MCF 10A (cell line): ENCODE measurements around the gene PRRX2. TPM values are rescaled to one million over a fixed set of nuclear protein-coding genes. Genes with fewer than 3 reads are reported as not detected.

Source experiments
- BruUV-seq: library from RNA; stranded (reverse); fragments of 400-500 nt; replicated peaks from 2 replicates; lab custom pipeline; 2021; lab: Mats Ljungman, UMichigan
- CTCF ChIA-PET: fragments of 300-600 bp; sonication (Branson Sonifier 250); formaldehyde crosslinking; extraction: SDS; loops from one replicate; lab custom pipeline; 2021; ENCODE audit warnings: antibody characterized with exemption, inconsistent platforms; lab: Yijun Ruan, JAX
- POLR2A ChIA-PET: fragments of 300-600, 350-650 bp; sonication (Branson Sonifier 250); formaldehyde crosslinking; extraction: SDS; loops from one replicate; lab custom pipeline; 2020; ENCODE audit warnings: antibody characterized with exemption, inconsistent platforms; lab: Yijun Ruan, JAX
- DNase-seq: peaks from one replicate; pipeline ENCODE4 v3.0.0-alpha.2; 2018; ENCODE audit not compliant: unreplicated experiment
- H3K27ac Mint-ChIP-seq: one replicate; pipeline ENCODE4 v1.8.0; 2022; ENCODE audit warnings: mild to moderate bottlenecking, low read depth, mixed read lengths; ENCODE audit not compliant: unreplicated experiment
- H3K27me3 Mint-ChIP-seq: one replicate; pipeline ENCODE4 v1.8.0; 2022; ENCODE audit warnings: mixed read lengths; ENCODE audit not compliant: insufficient read depth, unreplicated experiment
- H3K36me3 Mint-ChIP-seq: one replicate; pipeline ENCODE4 v1.8.0; 2022; ENCODE audit warnings: mild to moderate bottlenecking, moderate library complexity, mixed read lengths; ENCODE audit not compliant: insufficient read depth, unreplicated experiment
- H3K4me1 Mint-ChIP-seq: one replicate; pipeline ENCODE4 v1.8.0; 2022; ENCODE audit warnings: mixed read lengths; ENCODE audit not compliant: insufficient read depth, unreplicated experiment
- H3K4me3 Mint-ChIP-seq: one replicate; pipeline ENCODE4 v1.8.0; 2022; ENCODE audit warnings: mild to moderate bottlenecking, moderate library complexity, mixed read lengths; ENCODE audit not compliant: unreplicated experiment
- H3K9me3 Mint-ChIP-seq: one replicate; pipeline ENCODE4 v1.8.0; 2022; ENCODE audit warnings: mixed read lengths; ENCODE audit not compliant: unreplicated experiment
- CTCF ChIP-seq: fragments of 200-600 bp; IDR thresholded peaks from one replicate; pipeline ENCODE4 v1.8.0; 2022; ENCODE audit warnings: antibody characterized with exemption, mild to moderate bottlenecking; ENCODE audit not compliant: unreplicated experiment
- intact Hi-C: fragments of 100-400 bp; cut with micrococcal nuclease; formaldehyde crosslinking; loops from 2 replicates; pipeline ENCODE4 v1.14.1; 2022
- total RNA-seq: library from RNA; stranded (reverse); gene quantifications from 2 replicates; pipeline ENCODE4 v1.2.3, GENCODE V29; 2022

The PRRX2 gene
- total RNA-seq, 1 experiment from 2014 or later: not detected

- POLR2A ChIA-PET: interaction anchor here (0.8 to 8.5 kb wide), 4 partner anchors 11 to 22 kb away, joined by 3 to 62 read pairs (median 8); partner anchors contain the start of gene PTGES
- CTCF ChIA-PET: interaction anchor here (0.8 kb wide), 1 partner anchor 25 kb away, joined by 3 read pairs; no protein-coding TSS in a partner anchor
- Mint-ChIP-seq H3K9me3 (no peaks in the 10 kb centered on the region), H3K36me3 (peaks cover 4% of the 10 kb centered on the region), H3K4me1 (peaks cover 9% of the 10 kb centered on the region), H3K27me3 (no peaks in the 10 kb centered on the region), H3K4me3 (no peak overlapping the region), H3K27ac (no peak overlapping the region)
- TF ChIP-seq CTCF: no peak
- no TSS peak for BruUV-seq
- no peak for DNase-seq
- intact Hi-C loops: no loop called here
Observed at GRCh38 chr9:129765764-129766317, 100.4 kb downstream of the PRRX2 start.

GRCh38 chr9:129768486-129768885 lies 103.0 kb downstream of the PRRX2 start:
- H3K4me3 Mint-ChIP-seq: no peak overlapping the region
- no peaks in the 10 kb centered on the region for H3K36me3 Mint-ChIP-seq
- POLR2A ChIA-PET: interaction anchor here (1.1 kb wide), 1 partner anchor 17 kb away, joined by 3 read pairs; no protein-coding TSS in a partner anchor
- no peak overlapping the region for H3K27ac Mint-ChIP-seq
- TF ChIP-seq CTCF: no peak
- no peaks in the 10 kb centered on the region for H3K27me3 Mint-ChIP-seq
- no peaks in the 10 kb centered on the region for H3K9me3 Mint-ChIP-seq
- CTCF ChIA-PET: interaction anchor here (0.6 to 0.7 kb wide), 2 partner anchors 16 to 844 kb away, joined by 3 read pairs; no protein-coding TSS in a partner anchor
- no peak for DNase-seq
- no TSS peak for BruUV-seq
- intact Hi-C loops: no loop called here
- H3K4me1 Mint-ChIP-seq: peaks cover 6% of the 10 kb centered on the region

- Mint-ChIP-seq H3K9me3 (no peaks in the 10 kb centered on the region), H3K36me3 (no peaks in the 10 kb centered on the region), H3K4me3 (no peak overlapping the region), H3K27ac (no peak overlapping the region), H3K4me1 (peaks cover 15% of the 10 kb centered on the region), H3K27me3 (no peaks in the 10 kb centered on the region)
- POLR2A ChIA-PET: interaction anchor here (1.1 kb wide), 1 partner anchor 18 kb away, joined by 3 read pairs; no protein-coding TSS in a partner anchor
- no peak for TF ChIP-seq CTCF
- CTCF ChIA-PET: interaction anchor here (0.9 to 1.3 kb wide), 3 partner anchors 14 to 129 kb away, joined by 3 to 4 read pairs (median 3); no protein-coding TSS in a partner anchor
- no TSS peak for BruUV-seq
- no peak for DNase-seq
- intact Hi-C loops: no loop called here
Observed at GRCh38 chr9:129769669-129770068, 104.2 kb downstream of the PRRX2 start.

GRCh38 chr9:129770741-129771140 lies 105.3 kb downstream of the PRRX2 start:
- H3K9me3 Mint-ChIP-seq: no peaks in the 10 kb centered on the region
- H3K4me3 Mint-ChIP-seq: no peak overlapping the region
- TF ChIP-seq CTCF: no peak
- no peaks in the 10 kb centered on the region for H3K27me3 Mint-ChIP-seq
- no peaks in the 10 kb centered on the region for H3K36me3 Mint-ChIP-seq
- H3K27ac Mint-ChIP-seq: no peak overlapping the region
- ChIA-PET POLR2A (interaction anchor here (3.1 to 9.8 kb wide), 2 partner anchors 11 to 18 kb away, joined by 9 to 293 read pairs; partner anchors contain the start of gene PTGES), CTCF (no interaction called here)
- H3K4me1 Mint-ChIP-seq: peaks cover 21% of the 10 kb centered on the region
- BruUV-seq: no TSS peak
- intact Hi-C loops: no loop called here
- no peak for DNase-seq

Other genes starting within 250 kb of the PRRX2 start
- gene C9orf50, start 44.5 kb upstream of the PRRX2 start, total RNA-seq: 0.20 TPM in 1 of 2 replicates, not detected in the other
- gene NTMT1, start 39.5 kb upstream of the PRRX2 start, total RNA-seq: 32.9 and 49.2 TPM in 2 replicates
- 14.4 TPM in 2 replicates for gene ASB6, start 23.5 kb upstream of the PRRX2 start, total RNA-seq
- gene PTGES, start 87.4 kb downstream of the PRRX2 start, total RNA-seq: 74.0 and 96.6 TPM in 2 replicates
- 14.7 and 14.8 TPM in 2 replicates for gene TOR1B, start 137.5 kb downstream of the PRRX2 start, total RNA-seq
- 33.6 and 40.4 TPM in 2 replicates for gene TOR1A, start 158.5 kb downstream of the PRRX2 start, total RNA-seq
- gene C9orf78, start 169.6 kb downstream of the PRRX2 start, total RNA-seq: 27.6 and 30.0 TPM in 2 replicates
- gene USP20, start 169.8 kb downstream of the PRRX2 start, total RNA-seq: 14.7 and 17.1 TPM in 2 replicates